Activated CD8-positive, alpha-beta memory T cell treated with anti-CD3 and anti-CD28 coated beads, Interleukin-2, amount 10 ng/mL, durations not matched to agents 7 days and 5 days (primary cell): ENCODE measurements around the gene EZR. TPM values are rescaled to one million over a fixed set of nuclear protein-coding genes. Genes with fewer than 3 reads are reported as not detected.
A peak's percentile ranks its signal among the peaks of the same experiment; 100 is the strongest.
"Not testable (repeated sequence)": the region's sequence is repeated elsewhere in the genome, so short reads cannot be mapped to it uniquely, and the experiment has no call there.

Experiments used
- ATAC-seq: fragments of 150-1000 bp; cut with Tn5 transposase; one replicate; pipeline ENCODE4 v1.10.0; 2021; ENCODE audit warnings: moderate library complexity
- CTCF ChIA-PET: fragments of 350-600 bp; sonication (Branson Sonifier 250); formaldehyde crosslinking; loops from one replicate; lab custom pipeline; 2021; ENCODE audit warnings: antibody characterized with exemption; lab: Charles Lee
- DNase-seq: peaks from one replicate; pipeline ENCODE4 v3.0.0-alpha.2; 2020
- H3K27ac Mint-ChIP-seq: one replicate; pipeline ENCODE4 v1.8.0; 2021; ENCODE audit warnings: mild to moderate bottlenecking, mixed read lengths
- H3K27me3 Mint-ChIP-seq: one replicate; pipeline ENCODE4 v1.8.0; 2021; ENCODE audit warnings: mixed read lengths
- H3K36me3 Mint-ChIP-seq: one replicate; pipeline ENCODE4 v1.8.0; 2021; ENCODE audit warnings: mild to moderate bottlenecking, mixed read lengths
- H3K4me1 Mint-ChIP-seq: one replicate; pipeline ENCODE4 v1.8.0; 2021; ENCODE audit warnings: mixed read lengths
- H3K4me3 Mint-ChIP-seq: one replicate; pipeline ENCODE4 v1.8.0; 2021; ENCODE audit warnings: mild to moderate bottlenecking, moderate library complexity, mixed read lengths
- H3K9me3 Mint-ChIP-seq: one replicate; pipeline ENCODE4 v1.8.0; 2022; ENCODE audit warnings: low read depth, mixed read lengths
- total RNA-seq, 2 experiments: library from RNA; stranded (reverse); gene quantifications; one replicate each; pipeline ENCODE4 v1.2.3, GENCODE V29; 2021

The EZR gene
- total RNA-seq, 2 experiments from 2014 or later = 187 to 214 TPM

DNA sequence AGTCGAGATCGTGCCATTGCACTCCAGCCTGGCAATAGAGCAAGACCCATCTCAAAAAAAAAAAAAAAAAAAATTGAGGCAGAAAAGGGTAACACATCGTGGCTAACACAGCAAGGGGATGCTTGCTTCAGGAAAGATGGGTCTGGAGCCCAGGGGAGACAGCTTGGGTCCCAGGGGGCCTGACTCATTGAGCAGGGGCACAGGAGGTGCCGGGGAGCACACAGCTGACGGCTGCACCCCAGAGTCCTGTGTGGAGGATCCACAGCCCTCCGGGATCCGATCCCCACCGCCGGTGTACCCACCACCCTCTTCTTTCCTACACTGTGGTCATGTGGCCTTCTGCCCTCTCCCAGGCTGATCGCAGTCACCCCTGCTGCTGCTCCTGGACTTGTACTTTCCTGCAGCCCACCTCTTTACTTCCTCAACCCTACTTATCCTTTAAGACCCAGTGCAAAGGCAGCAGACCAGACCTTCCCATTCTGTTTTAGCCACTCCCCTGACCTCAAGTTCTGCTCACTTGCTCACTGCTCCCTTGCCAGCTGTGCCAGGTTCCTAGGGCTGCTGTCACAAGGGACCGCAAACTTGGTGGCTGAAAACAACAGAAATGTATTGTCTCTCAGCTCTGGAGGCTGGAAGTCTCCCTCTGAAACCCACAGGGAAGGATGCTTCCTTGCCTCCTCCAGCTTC is 17.6 kb upstream of the EZR start:
- DNase-seq = no peak
- CTCF ChIA-PET = no interaction called here
- Mint-ChIP-seq H3K4me3 (no peak overlapping the region), H3K4me1 (no peaks in the 10 kb centered on the region), H3K27ac (no peak overlapping the region), H3K9me3 (no peaks in the 10 kb centered on the region), H3K27me3 (peaks cover 8% of the 10 kb centered on the region), H3K36me3 (no peaks in the 10 kb centered on the region)
- peak; percentile 20 for ATAC-seq

DNA sequence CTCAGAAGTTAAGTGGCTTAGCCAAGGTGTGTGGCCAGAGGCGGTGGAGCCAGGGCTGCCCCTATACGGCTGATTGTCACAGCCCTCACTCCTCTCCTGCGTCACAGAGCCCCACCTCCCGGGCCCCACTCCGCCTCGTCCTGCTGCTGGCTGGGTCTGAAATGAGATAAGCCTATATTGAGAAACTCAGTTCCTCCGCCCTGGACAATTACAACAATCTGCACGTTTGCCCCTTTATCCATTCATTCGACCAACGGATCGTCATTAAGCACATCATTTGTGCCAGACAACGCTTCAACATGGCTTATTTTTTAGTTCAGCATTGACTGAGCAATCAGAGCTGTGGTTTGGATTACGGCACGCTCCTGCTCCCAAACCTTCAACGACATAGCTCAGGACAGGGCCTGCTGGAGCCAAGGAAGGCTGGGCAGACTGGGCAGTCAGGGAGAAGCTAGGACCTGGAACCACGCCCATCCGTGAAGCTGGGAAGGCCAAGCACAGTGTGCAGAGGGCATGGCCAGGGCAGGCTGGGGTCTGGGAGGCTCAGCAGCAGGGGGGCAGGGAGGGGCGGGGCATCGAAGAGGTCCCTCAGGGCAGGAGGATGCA is 16.6 kb upstream of the EZR start:
- CTCF ChIA-PET = no interaction called here
- H3K4me3 Mint-ChIP-seq = no peak overlapping the region

GRCh38 chr6:158834675-158835385 is 15.7 kb upstream of the EZR start:
- CTCF ChIA-PET = no interaction called here
- Mint-ChIP-seq H3K27ac (no peak overlapping the region), H3K4me3 (no peak overlapping the region), H3K27me3 (peaks cover 8% of the 10 kb centered on the region), H3K9me3 (no peaks in the 10 kb centered on the region), H3K36me3 (no peaks in the 10 kb centered on the region), H3K4me1 (no peaks in the 10 kb centered on the region)
- DNase-seq (no peak), ATAC-seq (no peak)

More for the DNA sequence above, 16.6 kb upstream of the EZR start:
- ATAC-seq = no peak
- no peaks in the 10 kb centered on the region for H3K9me3 Mint-ChIP-seq
- no peak overlapping the region for H3K27ac Mint-ChIP-seq
- no peak for DNase-seq
- peaks cover 8% of the 10 kb centered on the region for H3K27me3 Mint-ChIP-seq
- no peaks in the 10 kb centered on the region for H3K4me1 Mint-ChIP-seq
- no peaks in the 10 kb centered on the region for H3K36me3 Mint-ChIP-seq

DNA sequence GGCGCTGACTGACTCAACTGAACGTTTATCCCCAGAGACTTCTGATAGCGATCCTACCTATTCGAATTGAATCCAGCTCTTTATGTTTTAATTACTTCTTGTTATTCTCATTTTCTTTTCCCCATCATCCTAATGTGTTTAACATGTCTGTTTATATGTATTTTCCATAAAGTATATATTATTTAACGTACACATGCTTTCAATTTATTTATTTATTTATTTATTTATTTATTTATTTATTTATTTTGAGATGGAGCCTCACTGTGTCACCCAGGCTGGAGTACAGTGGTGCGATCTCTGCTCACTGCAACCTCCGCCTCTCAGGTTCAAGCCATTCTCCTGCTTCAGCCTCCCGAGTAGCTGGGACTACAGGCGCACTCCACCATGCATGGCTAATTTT is 13.6 kb upstream of the EZR start:
- H3K27me3 Mint-ChIP-seq, H3K9me3 Mint-ChIP-seq, DNase-seq, ATAC-seq, H3K4me1 Mint-ChIP-seq, H3K4me3 Mint-ChIP-seq, H3K27ac Mint-ChIP-seq, H3K36me3 Mint-ChIP-seq: not testable (repeated sequence)
- CTCF ChIA-PET = interaction anchor here (1.1 to 2.0 kb wide), 5 partner anchors 9 to 22 kb away, joined by 3 to 5 read pairs (median 4); partner anchors contain the start of gene EZR

DNA sequence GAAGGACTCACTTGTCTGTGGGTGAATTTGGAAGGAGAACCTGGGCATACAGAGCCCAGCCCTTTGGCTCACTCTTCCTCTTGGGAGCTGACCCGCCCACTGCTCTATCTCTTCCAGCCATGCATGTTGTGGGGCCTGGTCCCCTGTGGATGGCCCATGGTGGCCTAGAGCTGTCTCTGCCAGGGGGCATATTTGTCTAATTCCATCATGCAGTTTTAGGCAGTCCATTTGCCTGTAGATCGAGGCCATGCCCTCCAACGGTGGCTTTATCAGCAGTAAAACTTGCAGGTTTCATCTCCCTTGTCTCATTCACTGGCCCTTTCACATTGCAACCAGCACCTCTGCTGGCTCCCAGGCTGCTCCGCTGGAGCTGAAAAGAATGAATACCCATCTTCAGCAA is 12.9 kb upstream of the EZR start:
- ATAC-seq (no peak), DNase-seq (no peak)
- peaks cover 4% of the 10 kb centered on the region for H3K4me1 Mint-ChIP-seq
- no peaks in the 10 kb centered on the region for H3K36me3 Mint-ChIP-seq
- CTCF ChIA-PET = interaction anchor here (0.5 to 2.0 kb wide), 5 partner anchors 8 to 161 kb away, joined by 3 to 5 read pairs (median 3); no protein-coding TSS in a partner anchor
- no peaks in the 10 kb centered on the region for H3K9me3 Mint-ChIP-seq
- H3K27ac Mint-ChIP-seq = no peak overlapping the region
- peaks cover 8% of the 10 kb centered on the region for H3K27me3 Mint-ChIP-seq
- H3K4me3 Mint-ChIP-seq = no peak overlapping the region

GRCh38 chr6:158831571-158831970 is 12.4 kb upstream of the EZR start:
- DNase-seq = no peak
- Mint-ChIP-seq H3K4me1 (peaks cover 9% of the 10 kb centered on the region), H3K27ac (no peak overlapping the region), H3K4me3 (no peak overlapping the region), H3K27me3 (peaks cover 8% of the 10 kb centered on the region), H3K36me3 (no peaks in the 10 kb centered on the region), H3K9me3 (no peaks in the 10 kb centered on the region)
- ATAC-seq = no peak
- CTCF ChIA-PET = interaction anchor here (2.0 kb wide), 1 partner anchor 23 kb away, joined by 5 read pairs; no protein-coding TSS in a partner anchor

DNA sequence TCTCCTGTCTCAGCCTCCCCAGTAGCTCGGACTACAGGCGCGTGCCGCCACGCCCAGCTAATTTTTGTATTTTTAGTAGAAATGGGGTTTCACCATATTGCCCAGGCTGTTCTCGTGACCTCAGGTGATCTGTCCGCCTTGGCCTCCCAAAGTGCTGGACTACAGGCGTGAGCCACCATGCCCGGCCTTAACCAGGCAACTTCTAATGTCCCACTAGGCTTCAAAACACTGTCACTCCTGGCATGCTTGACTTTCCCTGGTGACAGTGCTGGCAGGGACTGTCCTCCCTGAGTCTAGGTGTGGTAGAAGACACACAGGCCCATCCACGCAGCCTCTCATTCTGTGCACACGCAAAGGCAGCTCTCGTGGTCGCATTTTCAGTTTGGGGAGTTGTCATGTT is 11.6 kb upstream of the EZR start:
- CTCF ChIA-PET = interaction anchor here (2.0 kb wide), 1 partner anchor 24 kb away, joined by 5 read pairs; no protein-coding TSS in a partner anchor
- H3K4me1 Mint-ChIP-seq = peaks cover 14% of the 10 kb centered on the region
- no peak overlapping the region for H3K27ac Mint-ChIP-seq
- no peaks in the 10 kb centered on the region for H3K36me3 Mint-ChIP-seq
- H3K4me3 Mint-ChIP-seq = no peak overlapping the region
- ATAC-seq (no peak), DNase-seq (no peak)
- no peaks in the 10 kb centered on the region for H3K9me3 Mint-ChIP-seq
- H3K27me3 Mint-ChIP-seq = peaks cover 8% of the 10 kb centered on the region

DNA sequence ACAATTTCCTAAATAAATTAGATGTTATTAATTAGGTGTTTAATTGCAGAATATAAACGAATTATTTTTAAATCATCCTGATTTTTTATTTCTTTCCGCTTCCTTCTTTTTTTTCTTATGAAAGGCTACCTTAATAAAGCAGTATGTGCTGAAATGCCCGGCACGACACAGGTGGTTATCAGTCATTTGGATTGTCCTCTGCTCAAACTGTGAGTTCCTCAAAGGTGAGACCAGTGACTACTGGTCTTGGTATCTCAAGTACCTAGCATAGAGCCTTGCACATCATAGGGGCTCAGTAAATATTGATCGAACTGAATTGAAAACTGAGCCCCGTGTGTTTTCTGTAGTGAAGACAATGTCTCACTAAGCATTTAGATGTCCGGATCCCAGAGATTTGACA is 9.6 kb upstream of the EZR start:
- Mint-ChIP-seq H3K4me1 (peaks cover 17% of the 10 kb centered on the region), H3K36me3 (no peaks in the 10 kb centered on the region), H3K27ac (no peak overlapping the region), H3K27me3 (no peaks in the 10 kb centered on the region), H3K4me3 (no peak overlapping the region), H3K9me3 (no peaks in the 10 kb centered on the region)
- ATAC-seq (no peak), DNase-seq (no peak)
- CTCF ChIA-PET = no interaction called here

- Mint-ChIP-seq H3K27ac (peak overlapping the region; percentile 29), H3K4me1 (peaks cover 24% of the 10 kb centered on the region), H3K9me3 (no peaks in the 10 kb centered on the region), H3K4me3 (no peak overlapping the region), H3K36me3 (no peaks in the 10 kb centered on the region), H3K27me3 (no peaks in the 10 kb centered on the region)
- DNase-seq (no peak), ATAC-seq (peak; percentile 26)
- CTCF ChIA-PET = interaction anchor here (1.0 to 1.2 kb wide), 3 partner anchors 18 to 46 kb away, joined by 3 to 5 read pairs (median 4); no protein-coding TSS in a partner anchor
These were observed 7.8 kb upstream of the EZR start for GRCh38 chr6:158826819-158827501.

GRCh38 chr6:158825951-158826306 is 6.8 kb upstream of the EZR start:
- no peak for ATAC-seq
- Mint-ChIP-seq H3K9me3 (no peaks in the 10 kb centered on the region), H3K27me3 (no peaks in the 10 kb centered on the region), H3K36me3 (no peaks in the 10 kb centered on the region), H3K27ac (no peak overlapping the region), H3K4me1 (peaks cover 27% of the 10 kb centered on the region), H3K4me3 (no peak overlapping the region)
- no peak for DNase-seq
- CTCF ChIA-PET = interaction anchor here (1.2 kb wide), 1 partner anchor 47 kb away, joined by 4 read pairs; no protein-coding TSS in a partner anchor

DNA sequence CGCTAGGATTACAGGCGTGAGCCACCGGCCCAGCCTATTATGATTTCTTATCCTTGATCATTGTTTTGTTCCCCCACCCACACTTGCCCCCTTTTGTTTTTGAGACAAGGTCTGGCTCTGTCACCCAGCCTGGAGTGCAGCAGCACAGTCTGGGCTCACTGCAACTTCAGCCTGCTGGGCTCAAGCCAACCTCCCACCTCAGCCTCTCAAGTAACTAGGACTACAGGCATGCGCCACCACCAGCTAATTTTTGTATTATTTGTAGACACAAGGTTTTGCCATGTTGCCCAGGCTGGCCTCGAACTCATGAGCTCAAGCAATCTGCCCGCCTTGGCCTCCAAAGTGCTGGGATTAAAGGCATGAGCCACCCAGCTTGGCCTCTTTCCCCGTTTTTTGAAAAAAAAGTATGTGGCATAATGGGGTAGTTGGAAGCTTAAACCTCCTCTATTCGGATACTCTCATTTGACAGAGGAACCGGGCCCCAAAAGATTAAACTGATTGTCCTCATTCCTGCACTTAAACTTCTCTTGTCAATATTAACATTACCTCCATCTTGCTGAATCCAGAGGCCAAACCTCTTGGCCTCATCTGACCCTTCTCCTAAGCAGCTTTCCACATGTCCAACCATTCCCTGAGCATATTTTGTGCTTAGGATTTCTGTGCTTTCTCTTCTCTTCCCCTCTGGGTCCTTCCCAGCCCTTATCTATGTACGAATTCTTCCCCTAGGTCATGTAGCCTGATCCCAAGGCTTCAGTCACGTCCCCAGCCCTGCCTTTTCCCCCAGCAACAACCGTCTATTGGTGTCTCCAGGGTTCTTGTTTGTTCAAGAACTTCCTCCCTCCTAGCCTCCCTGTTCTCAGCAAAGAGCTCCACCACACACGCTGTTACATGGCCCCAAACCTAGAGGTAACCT is 6.1 kb upstream of the EZR start:
- Mint-ChIP-seq H3K36me3 (peaks cover under 1% of the 10 kb centered on the region), H3K9me3 (no peaks in the 10 kb centered on the region), H3K4me3 (no peak overlapping the region), H3K27ac (no peak overlapping the region), H3K27me3 (no peaks in the 10 kb centered on the region), H3K4me1 (peaks cover 27% of the 10 kb centered on the region)
- CTCF ChIA-PET = interaction anchor here (1.2 to 1.3 kb wide), 2 partner anchors 7 to 47 kb away, joined by 3 to 4 read pairs; no protein-coding TSS in a partner anchor
- ATAC-seq (no peak), DNase-seq (no peak)

DNA sequence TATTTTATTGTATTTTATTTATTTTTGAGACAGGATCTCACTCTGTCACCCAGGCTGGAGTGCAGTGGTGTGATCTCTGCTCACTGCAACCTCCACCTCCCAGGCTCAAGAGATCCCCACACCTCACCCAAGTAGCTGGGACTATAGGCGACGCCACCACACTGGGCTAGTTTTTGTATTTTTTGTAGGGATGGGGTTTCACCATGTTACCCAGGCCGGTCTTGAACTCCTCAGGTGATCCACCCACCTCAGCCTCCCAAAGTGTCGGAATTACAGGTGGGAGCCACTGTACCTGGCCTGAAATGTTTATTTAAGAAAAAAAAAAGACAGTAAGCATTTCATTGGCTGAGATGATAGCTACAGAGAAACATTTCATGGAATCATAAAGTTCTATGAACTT is 4.4 kb upstream of the EZR start:
- H3K27me3 Mint-ChIP-seq, H3K9me3 Mint-ChIP-seq, DNase-seq, H3K36me3 Mint-ChIP-seq, ATAC-seq, H3K4me3 Mint-ChIP-seq, H3K27ac Mint-ChIP-seq: not testable (repeated sequence)
- H3K4me1 Mint-ChIP-seq = peaks cover 36% of the 10 kb centered on the region
- CTCF ChIA-PET = interaction anchor here (1.0 to 1.8 kb wide), 3 partner anchors 9 to 45 kb away, joined by 3 to 5 read pairs (median 3); no protein-coding TSS in a partner anchor
